GF-D8 (cell line): ENCODE measurements around the gene GSK3B.
"Not testable (repeated sequence)": the region's sequence is repeated elsewhere in the genome, so short reads cannot be mapped to it uniquely, and the experiment has no call there.

Experiments used
- DNase-seq: peaks from one replicate; lab custom pipeline; 2025; lab: John Stamatoyannopoulos, UW

The GSK3B gene

DNA sequence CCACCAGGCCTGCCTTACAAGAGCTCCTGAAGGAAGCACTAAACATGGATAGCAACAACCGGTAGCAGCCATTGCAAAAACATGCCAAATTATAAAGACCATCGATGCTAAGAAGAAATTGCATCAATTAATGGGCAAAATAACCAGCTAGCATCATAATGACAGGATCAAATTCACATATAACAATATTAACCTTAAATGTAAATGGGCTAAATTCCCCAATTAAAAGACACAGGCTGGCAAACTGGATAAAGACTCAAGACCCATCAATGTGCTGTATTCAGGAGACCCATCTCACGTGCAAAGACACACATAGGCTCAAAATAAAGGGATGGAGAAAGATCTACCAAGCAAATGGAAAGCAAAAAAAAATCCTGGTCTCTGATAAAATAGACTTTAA lies 88.5 kb downstream of the GSK3B start:
- not testable (repeated sequence) for DNase-seq

DNA sequence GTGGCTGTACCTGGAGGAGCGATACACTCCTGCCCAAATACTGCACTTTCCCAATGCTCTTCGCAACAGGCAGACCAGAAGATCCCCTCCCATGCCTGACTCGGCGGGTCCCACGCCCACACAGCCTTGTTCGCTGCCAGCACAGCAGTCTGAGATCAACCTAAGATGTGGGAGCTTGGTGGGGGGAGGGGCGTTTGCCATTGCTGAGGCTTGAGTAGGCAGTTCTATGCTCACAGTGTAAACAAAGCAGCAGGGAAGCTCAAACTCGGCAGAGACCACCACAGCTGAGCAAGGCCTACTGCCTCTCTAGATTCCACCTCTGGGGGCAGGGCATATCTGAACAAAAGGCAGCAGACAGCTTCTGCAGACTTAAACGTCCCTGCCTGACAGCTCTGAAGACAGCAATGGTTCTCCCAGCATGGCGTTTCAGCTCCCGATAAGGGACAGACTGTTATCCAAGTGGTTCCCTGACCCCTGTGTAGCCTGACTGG lies 90.2 kb downstream of the GSK3B start:
- DNase-seq, result not testable (repeated sequence)

DNA sequence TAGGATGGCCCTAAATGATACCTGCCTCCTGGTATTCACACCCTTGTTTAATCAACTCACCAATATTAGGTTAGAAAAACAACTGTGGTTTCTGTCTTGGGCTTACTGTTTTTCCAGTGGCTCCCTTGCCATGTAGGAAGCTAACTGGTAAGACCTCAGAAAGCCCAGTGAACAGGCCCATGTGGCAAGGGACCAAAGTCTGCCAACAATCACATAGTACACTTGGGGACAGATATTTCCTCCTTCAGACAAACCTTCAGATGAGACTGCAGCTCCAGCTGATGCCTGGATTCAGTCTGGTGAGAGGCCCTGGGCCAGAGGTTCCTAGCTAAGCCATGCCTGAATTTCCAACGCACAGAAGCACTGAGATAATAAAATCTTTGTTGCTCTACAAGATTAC lies 96.1 kb downstream of the GSK3B start:
- DNase-seq, result no peak

DNA sequence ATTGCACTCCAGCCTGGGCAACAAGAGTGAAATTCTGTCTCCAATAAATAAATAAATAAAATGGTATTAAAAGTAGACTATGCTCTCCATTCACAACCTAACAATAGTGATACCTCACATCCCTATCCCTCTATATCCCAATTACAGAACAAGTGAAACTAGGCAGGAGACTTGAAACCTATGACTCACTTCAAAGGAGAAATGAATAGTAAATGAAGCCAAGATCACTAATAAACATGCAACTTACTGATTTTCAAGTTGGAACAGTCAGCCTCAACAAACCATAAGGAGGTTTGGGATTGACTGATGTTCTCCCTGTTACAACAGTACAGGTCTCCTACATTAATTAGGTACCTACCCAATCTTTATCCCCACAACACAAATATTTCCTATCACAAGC lies 103.4 kb downstream of the GSK3B start:
- DNase-seq, result no peak

DNA sequence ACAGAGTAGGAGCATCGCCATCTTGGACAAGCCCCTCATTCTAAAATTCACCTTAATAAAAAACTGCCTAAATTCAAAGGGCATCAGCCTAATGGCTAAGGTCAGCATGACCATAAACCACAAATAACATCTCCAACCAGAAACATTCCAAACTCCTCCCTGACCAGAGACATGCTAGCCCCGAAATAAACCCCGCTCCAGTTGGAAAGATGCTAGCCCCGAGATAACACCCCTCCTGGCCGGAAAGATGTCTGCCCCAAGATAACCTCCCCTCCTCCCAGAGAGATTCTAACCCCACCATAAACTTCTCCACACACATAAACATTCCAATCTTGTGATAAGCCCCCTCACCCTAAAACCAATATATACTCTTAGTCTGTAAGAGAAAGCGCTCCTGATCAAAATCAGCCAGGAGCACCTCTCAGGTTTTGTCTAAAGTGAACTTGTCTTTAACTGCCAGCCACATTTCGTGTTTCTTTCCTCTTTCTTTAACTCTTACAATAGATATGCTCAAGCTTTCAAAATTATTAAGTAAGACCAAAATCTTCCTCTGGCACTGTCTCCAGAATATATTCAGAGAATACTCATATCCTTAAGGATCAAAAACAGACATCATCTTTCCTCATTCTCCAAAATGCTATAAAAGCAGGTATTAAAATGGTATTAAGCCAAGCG lies 104.1 kb downstream of the GSK3B start:
- DNase-seq, result no peak

DNA sequence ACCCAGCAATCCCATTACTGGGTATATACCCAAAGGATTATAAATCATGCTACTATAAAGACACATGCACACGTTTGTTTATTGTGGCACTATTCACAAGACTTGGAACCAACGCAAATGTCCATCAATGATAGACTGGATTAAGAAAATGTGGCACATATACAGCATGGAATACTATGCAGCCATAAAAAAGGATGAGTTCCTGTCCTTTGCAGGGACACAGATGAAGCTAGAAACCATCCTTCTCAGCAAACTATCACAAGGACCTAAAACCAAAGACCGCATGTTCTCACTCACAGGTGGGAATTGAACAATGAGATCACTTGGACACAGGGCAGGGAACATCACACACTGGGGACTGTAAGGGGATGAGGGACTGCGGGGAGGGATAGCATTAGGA lies 107.4 kb downstream of the GSK3B start:
- not testable (repeated sequence) for DNase-seq

DNA sequence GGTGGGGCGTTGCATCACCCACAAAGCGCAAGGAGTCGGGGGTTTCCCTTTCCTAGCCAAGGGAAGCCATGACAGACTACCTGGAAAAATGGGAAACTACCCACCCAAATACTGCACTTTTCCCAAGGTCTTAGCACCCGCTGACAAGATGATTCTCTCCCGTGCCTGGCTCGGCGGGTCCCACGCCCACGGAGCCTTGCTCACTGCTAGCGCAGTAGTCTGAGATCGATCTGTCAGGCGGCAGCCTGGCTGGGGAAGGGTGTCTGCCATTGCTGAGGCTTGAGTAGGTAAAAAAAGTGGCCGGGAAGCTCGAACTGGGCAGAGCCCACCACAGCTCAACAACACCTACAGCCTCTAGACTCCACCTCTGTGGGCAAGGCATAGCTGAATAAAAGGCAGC lies 112.9 kb downstream of the GSK3B start:
- no peak for DNase-seq

DNA sequence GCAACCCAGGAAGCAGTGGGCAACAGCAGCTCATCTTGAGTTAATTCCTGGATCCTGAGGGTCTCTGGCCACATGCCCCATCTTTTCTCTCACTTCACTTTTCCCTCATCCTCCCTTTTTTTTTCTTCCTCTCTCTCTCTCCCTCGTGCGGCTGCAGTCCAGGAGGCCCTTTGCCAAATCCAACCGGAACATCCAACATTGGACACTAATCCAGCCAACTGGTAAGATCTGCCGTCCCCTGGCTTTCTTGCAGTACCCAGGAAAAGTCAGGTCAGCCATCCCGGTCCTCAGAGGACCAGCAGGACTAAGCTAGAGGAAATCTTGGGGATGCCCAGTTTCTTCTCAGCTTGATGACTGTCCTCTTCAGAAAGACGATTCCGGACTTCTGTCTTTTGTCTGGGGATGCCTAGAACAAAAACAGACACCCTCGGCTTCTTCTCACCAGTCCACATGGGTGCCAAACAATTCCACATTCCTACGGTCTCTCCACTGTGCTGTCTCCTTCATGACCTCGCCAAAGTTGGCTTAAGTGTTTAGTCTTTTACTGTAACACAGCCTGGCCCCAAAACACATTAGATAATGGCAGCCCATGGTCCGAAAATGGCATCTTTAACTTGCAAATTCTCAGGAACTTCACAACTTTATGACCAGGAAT lies 115.6 kb downstream of the GSK3B start:
- DNase-seq, result no peak

DNA sequence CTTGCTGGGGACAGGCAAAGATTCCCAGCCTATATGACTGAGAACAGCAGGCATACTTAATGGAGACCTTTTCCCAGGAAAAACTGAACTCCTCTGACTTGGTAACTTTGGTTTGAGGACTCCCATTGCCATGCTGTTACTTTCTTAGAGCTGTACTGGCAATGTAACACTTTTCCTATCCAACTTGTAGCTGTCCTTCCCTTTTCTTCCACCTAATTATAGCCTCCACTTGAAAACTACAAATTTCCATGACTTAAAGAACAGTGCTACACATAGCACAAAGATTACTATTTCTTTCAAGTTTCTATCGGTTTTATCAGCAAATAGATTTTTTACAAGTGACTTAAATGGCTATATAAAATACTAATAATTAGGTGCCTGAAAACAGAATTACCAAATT lies 116.9 kb downstream of the GSK3B start:
- DNase-seq, result no peak

DNA sequence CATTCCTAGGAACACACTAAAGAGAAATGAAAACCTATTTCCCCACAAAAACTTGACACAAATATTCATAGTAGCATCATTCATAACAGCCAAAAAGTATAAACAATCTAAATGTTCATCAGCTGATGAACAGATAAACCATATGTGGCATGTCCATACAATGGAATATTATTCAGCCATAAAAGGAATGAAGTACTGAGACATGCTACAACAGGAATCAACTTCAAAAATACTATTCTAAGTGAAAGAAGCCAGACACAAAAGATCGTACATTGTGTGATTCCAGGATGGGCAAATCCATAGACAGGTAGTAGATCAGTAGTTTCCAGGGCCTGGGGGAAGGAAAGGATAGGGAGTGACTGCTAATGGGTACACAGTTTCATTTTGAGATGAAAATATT lies 118.0 kb downstream of the GSK3B start:
- no peak for DNase-seq

DNA sequence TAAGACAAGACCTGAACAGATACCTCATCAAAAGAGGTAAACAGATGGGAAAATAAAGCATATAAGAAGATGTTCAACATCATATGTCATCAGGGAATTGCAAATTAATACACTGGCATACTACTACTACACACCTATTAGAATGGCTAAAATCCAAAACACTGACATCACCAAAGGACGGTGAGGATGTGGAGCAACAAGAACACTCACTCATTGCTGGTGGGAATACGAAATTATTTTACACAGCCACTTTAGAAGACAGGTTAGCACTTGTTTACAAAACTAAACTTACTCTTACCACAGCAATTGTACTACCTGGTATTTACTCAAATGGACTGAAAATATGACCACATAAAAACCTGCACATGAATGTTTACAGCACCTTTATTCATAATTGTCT lies 119.6 kb downstream of the GSK3B start:
- DNase-seq, result no peak

DNA sequence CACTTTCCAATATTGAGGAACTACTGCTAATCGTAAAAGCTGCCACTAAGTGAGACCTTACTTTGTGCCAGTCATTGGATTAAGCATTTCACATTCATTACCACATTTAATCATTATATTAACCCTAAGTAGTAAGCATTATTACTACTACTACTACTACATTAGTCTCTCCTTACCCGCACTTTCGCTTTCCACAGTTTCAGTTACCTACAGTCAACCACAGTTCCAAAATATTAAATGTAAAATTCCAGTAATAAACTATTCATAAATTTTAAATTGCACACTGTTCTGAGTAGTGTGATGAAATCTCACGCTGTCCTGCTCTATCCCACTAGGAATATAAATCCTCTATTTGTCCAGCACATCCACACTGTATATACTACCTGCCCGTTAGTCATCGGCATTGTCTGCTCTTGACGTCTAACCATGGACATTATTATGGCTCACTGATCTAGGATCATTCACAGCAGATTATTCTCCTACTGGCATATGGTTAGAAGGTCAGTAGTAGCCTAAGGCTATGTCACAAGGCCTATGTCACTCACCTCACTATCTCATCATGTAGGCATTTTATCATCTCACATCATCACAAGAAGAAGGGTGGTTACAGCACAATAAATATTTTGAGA lies 121.1 kb downstream of the GSK3B start:
- DNase-seq, result no peak

DNA sequence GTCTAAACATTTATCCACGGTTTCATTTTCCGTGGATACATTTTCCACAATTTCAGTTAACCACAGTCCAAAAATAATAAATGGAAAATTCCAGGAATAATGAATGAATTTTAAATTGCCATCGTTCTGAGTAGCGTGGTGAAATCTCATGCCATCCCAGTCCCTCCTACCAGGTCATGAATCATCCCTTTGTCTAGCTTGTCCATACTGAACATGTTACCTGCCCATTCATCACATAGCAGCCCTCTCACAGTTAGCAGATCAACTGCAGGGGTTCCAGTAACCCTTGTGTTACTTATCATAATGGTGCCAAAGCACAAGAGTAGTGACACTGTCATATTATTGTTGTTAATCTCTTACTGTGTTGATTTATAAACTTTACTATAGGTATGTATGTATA lies 124.5 kb downstream of the GSK3B start:
- DNase-seq, result no peak

DNA sequence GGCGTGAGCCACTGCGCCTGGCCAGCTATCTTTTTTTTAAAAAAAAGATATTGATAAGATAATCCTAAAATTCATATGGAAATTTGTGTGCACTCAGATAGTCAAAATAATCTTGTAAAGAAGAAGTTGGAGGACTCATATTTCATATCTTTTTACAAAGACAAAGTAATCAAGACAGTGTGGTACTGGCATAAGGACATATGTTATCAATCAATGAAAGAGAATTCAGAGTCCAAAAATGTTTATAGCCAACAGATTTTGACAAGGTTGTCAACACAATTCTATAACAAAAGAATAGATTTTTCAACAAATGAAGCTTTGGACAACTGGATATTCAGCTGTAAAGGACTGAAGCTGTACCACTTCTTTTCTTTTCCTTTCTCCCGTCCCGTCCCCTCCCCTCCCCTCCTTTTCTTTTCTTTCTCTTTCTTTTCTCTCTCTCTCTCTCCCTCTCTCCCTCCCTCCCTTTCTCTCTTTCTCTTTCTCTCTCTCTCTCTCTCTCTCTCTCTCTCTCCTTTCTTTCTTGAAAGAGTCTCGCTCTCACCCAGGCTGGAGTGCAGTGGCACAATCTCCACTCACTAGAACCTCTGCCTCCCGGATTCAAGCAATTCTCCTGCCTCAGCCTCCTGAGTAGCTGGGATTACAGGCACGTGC lies 126.8 kb downstream of the GSK3B start:
- no peak for DNase-seq

DNA sequence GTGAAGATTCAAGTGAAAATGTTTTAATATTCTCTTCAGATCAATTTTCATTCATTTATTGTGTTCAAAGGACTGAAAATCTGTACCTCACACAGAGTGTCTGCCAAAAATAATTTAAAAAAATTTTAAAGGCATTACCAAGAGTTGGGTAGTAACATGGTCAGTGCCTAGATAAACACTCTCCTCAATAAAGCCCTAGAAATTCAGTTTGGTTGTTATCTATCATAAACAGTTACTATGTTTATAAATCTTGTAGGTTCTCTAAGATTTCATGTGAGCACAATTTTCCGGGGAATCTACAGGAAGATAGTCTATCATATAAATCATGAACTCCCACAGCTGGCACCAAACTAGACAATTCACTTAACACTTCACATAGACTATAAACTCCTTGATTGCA lies 128.6 kb downstream of the GSK3B start:
- DNase-seq, result no peak

DNA sequence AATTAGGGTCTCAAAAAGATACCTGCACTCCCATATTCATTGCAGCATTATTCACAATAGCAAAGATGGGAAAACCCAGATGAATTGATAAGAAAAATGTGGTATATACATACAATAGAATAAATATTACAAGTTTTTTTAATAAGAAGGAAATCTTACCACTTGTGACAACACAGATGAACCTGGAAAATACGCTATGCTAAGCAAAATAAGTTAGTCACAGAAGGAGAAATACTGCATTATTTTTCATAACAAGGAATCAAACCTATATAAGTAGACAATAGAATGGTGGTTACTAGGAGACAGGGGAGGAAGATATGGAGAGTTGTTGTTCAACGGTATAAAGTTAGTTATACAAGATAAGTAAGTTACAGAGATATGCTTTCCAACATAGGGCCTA lies 130.0 kb downstream of the GSK3B start:
- no peak for DNase-seq

DNA sequence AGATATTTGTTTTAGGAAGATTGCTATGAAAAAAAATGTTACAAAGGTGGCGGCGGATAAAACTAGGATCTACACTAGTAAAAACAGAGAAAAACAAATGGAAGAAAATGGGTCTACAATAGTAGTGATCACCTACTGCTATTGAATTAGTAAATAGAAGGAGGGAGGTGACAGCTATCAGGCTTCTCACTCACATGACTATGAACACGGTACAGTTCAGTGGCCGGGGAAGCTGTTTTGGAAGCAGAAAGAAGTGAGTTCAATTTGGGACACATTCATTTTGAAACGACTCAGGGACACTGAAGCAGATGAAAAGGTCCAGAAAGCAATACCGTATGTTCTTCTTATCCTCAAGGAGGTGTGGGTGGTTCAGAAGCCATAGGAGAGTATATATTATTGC lies 138.3 kb downstream of the GSK3B start:
- DNase-seq, result no peak

DNA sequence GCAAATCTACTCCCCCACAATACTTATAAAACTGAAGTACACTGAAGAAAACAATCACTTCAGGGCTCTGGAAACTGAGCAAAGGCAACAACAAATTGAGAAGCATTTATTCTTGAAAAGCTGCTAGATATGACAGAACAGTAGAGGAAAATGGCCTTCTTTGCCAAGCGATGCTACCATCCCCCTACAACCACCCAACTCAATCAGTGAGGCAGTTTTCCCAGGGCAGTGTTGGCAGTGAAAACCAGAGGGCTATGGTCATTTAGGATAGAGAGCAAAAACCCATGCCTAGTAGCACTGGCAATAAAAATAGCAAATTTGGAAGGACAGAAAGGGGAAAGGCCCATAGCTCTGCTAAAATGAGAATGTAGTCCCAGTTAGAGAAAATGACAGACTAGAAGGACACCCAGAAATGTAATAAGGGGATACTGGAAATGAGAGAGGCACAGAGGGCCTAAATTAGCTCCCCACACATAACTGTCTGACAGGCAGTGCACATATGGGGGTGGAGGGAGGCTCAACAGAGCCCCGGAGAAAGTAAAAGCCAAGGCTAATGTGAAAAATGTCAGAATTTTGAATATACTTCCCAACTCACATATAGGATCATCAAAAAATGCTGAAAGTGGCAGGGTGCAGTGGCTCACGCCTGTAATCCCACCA lies 143.5 kb downstream of the GSK3B start:
- no peak for DNase-seq

DNA sequence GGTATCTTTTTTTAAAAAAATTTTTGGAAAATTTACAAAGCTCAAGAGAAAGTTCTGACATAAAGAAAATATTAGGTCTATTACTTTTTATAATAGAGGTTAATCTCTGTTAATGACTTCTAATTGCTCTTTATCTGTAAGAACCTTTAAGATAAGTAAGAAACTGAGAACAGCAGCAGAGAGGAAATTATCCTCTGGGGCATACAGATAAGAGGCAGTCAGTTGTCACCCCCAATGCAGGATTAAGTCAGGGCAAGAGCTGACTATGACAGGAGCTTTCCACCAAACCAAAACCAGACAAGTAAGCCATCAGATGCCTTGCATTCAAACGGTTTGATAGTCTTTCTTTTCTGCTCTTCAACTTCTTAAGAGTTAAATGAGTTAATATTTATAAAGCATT lies 149.0 kb downstream of the GSK3B start:
- no peak for DNase-seq

DNA sequence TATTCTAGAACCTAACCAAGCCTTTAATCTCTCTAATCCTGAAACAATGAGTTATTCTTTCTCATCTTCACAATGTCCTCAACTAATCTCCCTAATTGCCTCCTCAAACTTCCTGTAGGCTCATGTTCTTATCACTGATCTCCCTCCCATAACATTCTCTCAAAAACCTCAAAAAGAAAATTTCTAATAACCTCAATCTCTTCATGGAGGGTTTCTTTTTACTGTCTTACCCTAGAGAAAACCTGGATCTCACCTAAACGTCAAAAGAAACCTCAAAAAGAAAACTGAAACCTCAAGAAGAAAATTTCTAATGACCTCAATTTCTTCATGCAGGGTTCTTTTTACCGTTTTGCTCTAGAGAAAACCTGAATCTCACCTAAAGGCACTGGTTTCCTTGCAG lies 150.2 kb downstream of the GSK3B start:
- no peak for DNase-seq

DNA sequence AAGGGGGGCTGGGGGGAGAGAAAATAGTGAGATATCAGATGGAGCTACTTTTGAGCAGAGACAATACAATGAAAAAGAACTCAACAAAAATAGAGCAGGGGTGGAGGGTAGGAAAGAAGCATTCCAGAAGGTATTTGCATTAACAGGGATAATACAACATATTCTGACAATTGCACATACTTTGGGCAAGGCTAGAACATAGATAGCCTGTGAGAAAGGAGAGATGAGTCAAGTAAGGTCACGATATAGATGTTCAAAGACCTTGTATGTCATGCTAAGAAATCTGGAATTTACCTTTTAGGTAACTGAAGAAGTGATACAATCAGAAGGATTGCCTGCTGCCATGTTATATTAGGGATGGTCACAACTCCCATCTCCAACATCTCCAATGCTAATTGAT lies 155.2 kb downstream of the GSK3B start:
- DNase-seq, result no peak

DNA sequence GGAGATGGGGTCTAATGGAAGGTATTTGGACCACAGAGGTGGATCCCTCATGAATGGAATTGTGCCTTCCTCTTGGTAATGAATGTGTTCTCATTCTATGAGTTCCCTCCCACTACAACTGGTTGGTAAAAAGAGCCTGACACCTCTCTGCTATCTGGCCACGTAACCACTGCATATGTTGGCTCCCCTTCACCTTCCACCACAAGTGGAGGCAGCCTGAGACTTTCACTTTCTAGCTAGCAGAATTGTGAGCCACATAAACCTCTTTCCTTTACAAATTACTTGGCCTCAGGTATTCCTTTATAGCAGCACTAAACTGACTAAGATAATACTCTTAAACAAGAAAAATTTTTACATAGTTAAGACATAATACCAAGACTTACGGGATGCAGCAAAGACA lies 157.0 kb downstream of the GSK3B start:
- DNase-seq, result no peak
